Lower leg skin (tissue), 4 donors: Measurements from ENCODE around the gene EEFSEC. TPM values are rescaled to one million over a fixed set of nuclear protein-coding genes. Genes with fewer than 3 reads are reported as not detected.

Experiments used
- DNase-seq, 2 donors: peaks; one replicate each; pipeline ENCODE4 v3.0.0-alpha.2; 2019; ENCODE audit warnings: low spot score in 2 of 2
- H3K4me3 ChIP-seq: fragments of 200-600 bp; sonication (generic); 2 replicates; pipeline ENCODE4 v1.5.1; 2017; ENCODE audit warnings: mild to moderate bottlenecking, low read depth; ENCODE audit not compliant: poor library complexity, severe bottlenecking
- CTCF ChIP-seq, 3 donors: fragments of 450-650 bp; IDR thresholded peaks; one replicate each; pipeline ENCODE4 v1.5.1; 2016; ENCODE audit warnings: antibody characterized with exemption in 3 of 3, mild to moderate bottlenecking in 3 of 3, moderate library complexity in 2 of 3
- POLR2A ChIP-seq, 2 donors: fragments of 450-650 bp; IDR thresholded peaks; one replicate each; pipeline ENCODE4 v1.6.1; 2016 to 2017; ENCODE audit warnings: antibody characterized with exemption in 2 of 2, mild to moderate bottlenecking in 1 of 2, moderate library complexity in 1 of 2
- WGBS, 2 donors: methylation state at CpG; one replicate each; pipeline ENCODE4 v1.1.5; 2018; 5-methylcytosine and 5-hydroxymethylcytosine counted together
- intact Hi-C: fragments of 100-400 bp; cut with DNase I; formaldehyde crosslinking; loops from one replicate; pipeline ENCODE4 v1.15.0; 2023; ENCODE audit warnings: low total_unique reads
- total RNA-seq, 4 donors: library from RNA; depleted of rRNA; stranded (reverse); fragments of >200 nt; gene quantifications; one replicate each; pipeline ENCODE4 v1.1.0, GENCODE V29; 2016

Gene EEFSEC
- total RNA-seq, 4 donors from 2014 or later, result 16.3 to 28.6 (median 16.8) TPM

DNA sequence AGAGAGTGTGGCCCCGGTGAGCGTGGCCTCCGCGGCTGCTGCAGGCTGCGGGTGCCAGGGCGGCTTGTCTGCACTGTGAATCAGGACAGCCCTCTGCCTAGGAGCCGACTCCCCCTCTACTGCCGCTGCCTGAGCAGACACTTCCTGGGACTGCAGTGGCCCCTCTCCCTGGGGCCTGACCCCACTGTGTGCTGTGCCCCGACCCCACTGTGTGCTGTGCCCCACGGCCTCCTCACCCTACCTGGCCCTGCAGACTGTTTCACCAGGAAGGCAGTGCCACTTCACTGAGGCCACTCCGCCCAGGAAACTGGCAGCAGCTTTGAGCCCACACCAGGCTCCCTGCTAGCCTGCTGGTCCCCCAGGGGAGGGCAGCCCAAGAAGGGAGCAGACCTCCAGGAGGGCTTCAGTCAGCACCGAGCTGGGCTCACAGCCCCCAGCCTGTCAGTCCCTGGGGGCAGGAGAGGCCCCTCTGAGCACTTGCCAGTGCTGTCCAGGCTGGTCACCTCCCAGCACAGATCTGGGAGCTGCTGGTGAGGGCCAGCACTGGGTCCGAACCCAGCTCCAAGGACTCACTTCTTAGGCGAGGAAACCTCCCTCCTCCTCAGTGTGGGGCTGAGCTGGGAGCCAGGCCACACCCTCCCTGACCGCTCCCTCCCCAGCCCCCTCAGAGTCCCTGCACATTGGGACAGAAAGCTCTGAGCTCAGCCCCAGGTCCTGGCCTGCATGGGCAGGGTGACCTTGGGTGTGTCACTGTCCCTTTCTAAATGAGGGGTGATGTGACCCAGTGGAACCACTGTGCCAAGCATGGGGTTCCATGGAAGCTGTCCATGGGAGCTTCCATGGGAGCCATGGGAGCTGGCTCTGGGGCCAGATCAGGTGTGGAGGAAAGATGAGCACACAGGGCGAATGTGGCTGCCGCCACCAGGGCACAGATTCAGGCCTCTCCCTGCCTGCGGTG is 256.6 kb downstream of the EEFSEC start:
- H3K4me3 ChIP-seq, result no peak overlapping the region
- WGBS, 2 donors, result 77 to 81% methylated on average over 14 to 17 of the region's 18 CpGs
- TF ChIP-seq POLR2A (IDR thresholded peaks at IDR 0.05) (no peak), CTCF (IDR thresholded peaks at IDR 0.05) (no peak)
- intact Hi-C loops, result no loop called here
- DNase-seq, result no peak

- WGBS, 2 donors, result 84% methylated on average over 29 of the region's 29 CpGs
- H3K4me3 ChIP-seq, result no peak overlapping the region
- intact Hi-C loops, result no loop called here
- no peak for DNase-seq
- TF ChIP-seq POLR2A (IDR thresholded peaks at IDR 0.05) (no peak), CTCF (IDR thresholded peaks at IDR 0.05) (no peak)
These were observed 257.6 kb downstream of the EEFSEC start for GRCh38 chr3:128410669-128411573.

DNA sequence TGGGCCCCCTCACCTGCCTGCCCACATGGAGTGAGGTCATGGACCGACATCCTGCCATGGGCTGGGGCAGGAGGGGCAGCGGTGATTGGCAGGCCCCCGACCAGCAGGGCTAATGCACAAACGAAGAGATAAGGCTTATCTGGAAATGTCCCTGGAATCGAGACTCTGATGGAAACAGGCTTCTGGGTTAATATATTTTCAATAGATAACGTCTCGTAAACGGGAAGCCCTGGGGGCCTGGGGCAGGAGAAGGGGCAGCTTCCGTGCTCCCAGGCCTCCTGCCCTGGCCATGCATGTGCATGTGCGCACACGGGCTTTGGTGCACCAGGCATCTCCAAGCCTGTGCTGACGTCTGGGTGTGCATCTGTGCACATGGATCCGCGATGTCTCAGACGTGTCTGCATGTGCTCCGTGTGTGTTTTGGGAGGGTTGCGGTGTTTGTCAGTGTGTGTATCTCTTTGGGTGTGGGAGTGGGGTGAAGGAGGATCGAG is 258.3 kb downstream of the EEFSEC start:
- H3K4me3 ChIP-seq, result no peak overlapping the region
- intact Hi-C loops, result no loop called here
- no peak for TF ChIP-seq CTCF (IDR thresholded peaks at IDR 0.05)
- no peak for TF ChIP-seq POLR2A (IDR thresholded peaks at IDR 0.05)
- no peak for DNase-seq
- WGBS, 2 donors, result 78 to 82% methylated on average over 16 to 18 of the region's 18 CpGs

GRCh38 chr3:128412180-128413002 is 259.1 kb downstream of the EEFSEC start:
- no peak overlapping the region for H3K4me3 ChIP-seq
- 85 to 86% methylated on average over 13 to 15 of the region's 15 CpGs for WGBS, 2 donors
- no peak for DNase-seq
- intact Hi-C loops, result no loop called here
- no peak for TF ChIP-seq CTCF (IDR thresholded peaks at IDR 0.05)
- TF ChIP-seq POLR2A (IDR thresholded peaks at IDR 0.05), result no peak

DNA sequence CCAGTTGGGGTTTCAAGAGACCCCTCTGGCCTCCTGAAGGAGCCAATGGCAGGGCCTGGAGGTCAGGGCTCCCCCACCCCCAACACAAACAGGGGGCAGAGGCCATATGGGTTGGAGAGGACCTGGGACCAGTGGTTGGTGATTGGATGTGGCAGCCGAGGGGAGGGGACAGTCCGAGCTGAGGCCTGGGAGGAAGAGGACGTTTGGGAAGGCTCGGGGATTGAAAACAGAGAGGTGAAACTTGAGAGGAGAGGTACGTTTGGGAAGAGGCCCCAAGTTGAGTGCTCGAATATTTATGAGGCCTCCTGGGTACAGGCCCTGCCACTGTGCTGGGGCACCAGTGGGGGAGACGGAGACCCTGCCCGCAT is 259.7 kb downstream of the EEFSEC start:
- TF ChIP-seq POLR2A (IDR thresholded peaks at IDR 0.05) (no peak), CTCF (IDR thresholded peaks at IDR 0.05) (no peak)
- 77 to 84% methylated on average over 7 to 8 of the region's 8 CpGs for WGBS, 2 donors
- DNase-seq, result no peak
- intact Hi-C loops, result no loop called here
- no peak overlapping the region for H3K4me3 ChIP-seq
